Raji (cell line): ENCODE data around the gene SH2D2A.

Source experiments
- POLR2A ChIP-seq: IDR thresholded peaks from 2 replicates; pipeline ENCODE4 v1.6.1; 2011; ENCODE audit warnings: low read depth, low read length, control low read depth; ENCODE audit not compliant: insufficient read depth

SH2D2A gene

DNA sequence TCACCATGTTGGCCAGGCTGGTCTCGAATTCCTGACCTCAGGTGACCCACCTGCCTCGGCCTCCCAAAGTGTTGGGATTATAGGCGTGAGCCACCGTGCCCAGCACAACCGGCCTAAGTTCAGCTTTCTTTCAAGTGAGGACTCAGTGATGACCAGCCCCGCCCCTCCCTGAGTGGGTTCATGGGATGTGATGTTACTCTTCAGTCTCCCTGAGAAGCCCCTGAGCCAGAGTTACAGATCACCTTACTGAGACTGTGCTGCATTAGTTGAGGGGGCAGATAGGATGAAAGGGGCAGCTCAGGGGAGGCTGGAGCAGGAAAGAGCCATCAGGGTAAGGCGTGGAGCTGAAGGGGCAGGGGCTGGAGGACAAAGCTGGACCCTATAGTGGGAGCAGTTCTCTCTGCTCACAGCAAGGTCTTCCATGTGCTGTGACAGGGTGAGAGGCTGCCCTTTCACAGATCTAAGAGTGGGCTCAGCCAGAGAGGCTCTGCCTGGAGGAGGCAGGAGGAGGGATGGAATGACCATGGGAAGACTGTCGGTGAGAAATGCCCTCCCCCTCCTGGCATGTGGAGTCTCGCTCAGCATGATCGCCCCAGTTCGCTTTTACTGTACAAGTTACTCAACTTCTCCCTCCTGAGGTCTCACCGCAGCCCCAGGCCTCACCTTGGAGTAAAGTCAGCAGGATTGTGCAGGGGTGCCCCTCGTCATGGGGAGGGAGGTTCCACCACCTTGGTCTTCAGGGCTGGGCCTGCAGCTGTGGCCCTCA, 13.4 kb downstream of the SH2D2A start:
- TF ChIP-seq POLR2A: no peak

DNA sequence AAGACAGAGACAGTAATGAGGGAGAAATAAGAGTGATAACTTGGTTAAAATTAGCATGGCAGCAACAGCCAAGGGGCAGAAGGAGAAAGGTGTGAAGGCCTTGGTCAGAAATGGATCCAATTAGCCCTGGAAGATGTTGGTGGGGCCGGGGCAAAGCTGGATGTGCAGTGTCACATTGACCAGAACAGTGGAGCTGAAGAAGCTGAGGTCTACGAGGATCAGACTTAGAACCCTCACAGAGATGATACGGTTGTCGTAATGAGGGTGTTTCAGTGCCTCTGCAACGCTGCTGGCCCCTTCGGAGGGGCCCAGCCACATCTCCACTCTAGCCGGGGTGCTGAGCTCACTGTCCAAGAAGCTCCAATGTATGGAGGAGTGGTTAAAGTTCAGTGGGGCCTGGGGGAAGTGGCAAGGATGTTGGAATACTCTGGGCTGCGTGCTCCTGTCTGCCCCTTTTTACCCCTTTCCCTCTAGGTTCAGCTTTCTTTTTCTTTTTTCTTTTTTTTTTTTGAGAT, 14.2 kb downstream of the SH2D2A start:
- TF ChIP-seq POLR2A: no peak

DNA sequence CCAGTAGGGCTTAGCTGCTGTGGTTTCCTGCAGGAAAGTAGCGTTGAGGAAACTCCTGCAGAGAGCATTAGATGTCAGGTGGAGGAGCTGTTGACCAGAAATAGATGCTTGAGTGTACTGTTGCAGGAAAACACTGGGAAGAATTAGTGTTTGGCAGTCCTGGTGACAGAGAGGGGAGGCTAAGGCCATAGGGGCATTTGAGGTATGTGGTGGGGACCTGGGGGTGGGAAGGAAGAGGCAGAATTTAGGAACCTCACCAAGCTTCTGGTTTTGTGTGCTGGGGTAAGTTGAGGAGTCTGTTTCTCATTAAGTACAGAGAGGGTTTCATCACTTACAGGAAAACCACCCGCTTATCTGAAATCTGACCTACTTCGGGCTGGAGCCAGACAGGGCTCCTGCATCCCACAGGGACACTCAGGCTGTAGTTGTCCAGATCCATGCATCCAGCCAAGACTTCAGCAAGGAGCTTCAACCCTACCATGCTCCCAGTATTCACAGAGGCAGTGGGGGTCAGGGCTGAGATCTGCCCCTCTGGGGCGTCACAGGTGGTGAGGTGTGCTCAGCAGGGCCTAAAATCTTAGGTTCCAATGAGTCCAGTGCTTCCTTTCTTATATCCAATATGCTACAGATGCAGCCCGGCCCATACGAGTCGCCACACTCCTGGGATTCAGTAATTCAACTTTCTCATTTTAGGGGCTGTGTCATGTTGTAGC, 15.1 kb downstream of the SH2D2A start:
- TF ChIP-seq POLR2A: no peak

DNA sequence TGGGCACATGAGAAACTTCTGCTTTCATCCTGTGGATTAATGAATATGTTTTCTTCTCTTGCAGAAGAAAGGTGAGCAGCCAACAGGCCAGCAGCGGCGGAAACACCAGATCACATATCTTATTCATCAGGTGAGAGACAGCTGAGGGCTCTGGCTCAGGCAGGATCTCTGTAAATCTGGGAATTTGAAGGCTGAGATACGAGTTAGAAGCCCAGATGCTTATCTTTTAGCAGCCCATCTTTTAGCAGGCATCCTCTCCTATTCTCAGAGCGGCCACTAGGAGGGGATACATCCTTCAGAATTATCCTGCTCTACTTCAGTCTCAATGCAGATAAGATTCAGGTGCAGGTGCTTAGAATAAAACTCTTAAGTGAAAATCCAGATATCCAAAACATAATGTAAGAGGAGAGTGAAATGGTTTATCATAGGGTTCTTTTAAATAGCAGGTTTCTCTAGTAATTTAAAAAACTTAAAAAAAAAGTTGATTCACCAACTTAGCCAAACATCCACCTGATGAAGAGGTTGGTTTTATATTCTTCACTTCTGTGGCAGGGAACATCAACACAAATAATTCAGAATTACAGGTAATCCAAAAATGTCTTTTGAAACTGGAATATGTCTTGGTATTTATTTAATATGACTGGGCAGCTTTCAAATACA, 19.3 kb downstream of the SH2D2A start:
- TF ChIP-seq POLR2A: no peak

DNA sequence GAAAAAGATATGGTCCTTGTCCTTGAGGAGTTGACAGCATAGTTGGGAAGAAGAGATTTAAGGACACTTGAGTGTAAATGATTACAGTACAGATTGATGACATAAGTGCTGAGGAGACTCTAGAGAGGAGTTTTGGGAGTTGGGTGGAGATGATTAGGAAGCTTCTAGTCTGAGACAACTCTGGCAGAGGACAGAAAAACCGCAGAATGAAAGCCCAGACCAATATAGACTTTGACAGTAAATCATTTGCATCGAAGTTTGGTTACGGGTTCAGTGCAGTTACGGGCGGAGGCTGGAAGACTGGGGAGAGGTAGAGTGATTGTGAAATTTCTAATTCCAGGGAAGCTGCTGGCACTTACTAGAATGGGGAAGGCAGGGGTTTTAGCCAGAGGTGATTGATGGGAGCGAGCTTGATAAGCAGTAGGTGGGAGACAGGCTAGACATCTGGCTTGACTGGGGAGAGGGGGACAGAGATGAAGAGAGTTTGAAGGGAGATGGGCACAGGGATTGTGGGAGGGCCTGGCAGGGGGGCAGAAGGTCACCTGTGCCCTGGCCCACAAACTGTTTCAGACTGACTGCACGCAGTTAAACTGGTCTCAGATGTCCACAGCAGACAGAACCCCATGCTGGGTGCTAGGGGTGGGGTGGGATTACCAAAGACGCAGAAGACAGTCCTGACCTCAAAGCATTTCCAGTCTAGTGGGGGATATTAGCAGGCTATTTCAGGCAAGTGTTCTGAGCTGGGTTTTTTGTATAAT, 20.1 kb downstream of the SH2D2A start:
- no peak for TF ChIP-seq POLR2A

DNA sequence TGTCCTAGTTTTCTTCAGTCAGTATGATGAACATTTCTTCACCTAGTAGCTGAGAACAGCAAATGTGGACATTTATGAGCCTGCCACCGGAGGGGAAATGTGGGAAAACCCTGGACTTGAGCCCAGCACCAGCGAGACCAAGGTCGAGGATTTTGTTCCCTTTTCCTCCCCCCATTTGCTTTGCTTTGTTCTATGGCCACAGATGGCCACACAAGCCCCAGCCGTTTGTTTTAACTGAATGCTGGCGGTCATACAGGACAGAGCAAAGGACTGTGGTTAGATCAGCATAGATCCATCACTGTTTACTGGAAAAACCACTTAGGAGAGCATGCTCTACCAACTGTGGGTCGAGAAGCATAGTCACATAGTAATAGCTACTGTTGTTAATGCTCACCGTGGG, 20.9 kb downstream of the SH2D2A start:
- no peak for TF ChIP-seq POLR2A

DNA sequence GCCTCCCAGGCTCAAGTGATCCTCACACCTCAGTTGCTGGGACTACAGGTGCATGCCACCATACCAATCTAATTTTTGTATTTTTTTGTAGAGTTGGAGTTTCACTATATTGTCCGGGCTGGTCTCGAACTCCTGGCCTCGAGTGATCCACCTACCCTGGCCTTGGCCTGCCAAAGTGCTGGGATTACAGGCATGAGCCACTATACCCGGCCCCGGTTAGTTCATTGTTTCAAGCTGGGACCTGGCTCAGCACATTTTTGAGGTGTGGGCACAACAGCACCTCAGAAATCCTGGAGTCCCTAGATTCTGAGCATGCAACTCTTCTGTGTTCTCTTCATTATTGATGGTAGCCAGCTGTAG, 21.3 kb downstream of the SH2D2A start:
- no peak for TF ChIP-seq POLR2A

DNA sequence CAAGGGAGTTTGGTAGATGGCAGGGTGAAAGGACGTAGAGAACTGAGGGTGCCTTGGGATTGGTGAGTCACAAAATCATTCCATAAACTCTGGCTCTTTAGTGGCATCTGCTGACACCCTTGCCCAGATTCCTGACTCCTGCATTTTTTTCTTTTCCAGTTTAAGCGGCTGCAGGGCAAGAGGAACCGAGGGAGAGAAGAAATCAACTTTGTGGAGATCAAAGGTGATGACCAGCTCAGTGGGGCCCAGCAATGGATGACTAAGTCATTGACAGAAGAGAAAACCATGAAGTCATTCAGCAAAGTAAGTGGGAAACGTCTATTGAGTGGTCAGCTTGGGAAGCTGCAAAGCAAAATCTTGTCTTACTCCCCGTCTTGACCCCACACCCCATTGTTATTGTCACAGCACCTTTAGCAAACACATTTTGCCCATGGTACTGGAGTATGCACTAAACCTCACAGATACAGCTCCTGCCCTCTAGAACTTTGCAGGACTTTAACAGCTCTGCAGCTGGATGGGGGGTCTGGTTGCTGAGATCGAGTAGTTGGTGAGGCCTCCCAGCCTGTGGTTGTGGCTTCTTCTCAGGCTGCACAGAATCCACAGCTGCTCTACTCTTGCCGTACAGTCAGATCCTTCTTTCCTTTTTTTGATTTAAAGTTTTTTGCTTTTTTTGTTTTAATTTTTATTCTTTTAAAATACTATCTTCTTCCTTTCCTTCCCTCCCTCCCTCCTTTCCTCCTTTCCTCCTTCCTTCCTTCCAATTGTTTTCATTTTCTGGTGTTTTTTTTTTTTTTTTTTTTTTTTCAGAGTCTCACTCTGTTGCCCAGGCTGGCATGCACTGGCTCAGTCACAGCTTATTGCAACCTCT, 21.9 kb downstream of the SH2D2A start:
- no peak for TF ChIP-seq POLR2A

DNA sequence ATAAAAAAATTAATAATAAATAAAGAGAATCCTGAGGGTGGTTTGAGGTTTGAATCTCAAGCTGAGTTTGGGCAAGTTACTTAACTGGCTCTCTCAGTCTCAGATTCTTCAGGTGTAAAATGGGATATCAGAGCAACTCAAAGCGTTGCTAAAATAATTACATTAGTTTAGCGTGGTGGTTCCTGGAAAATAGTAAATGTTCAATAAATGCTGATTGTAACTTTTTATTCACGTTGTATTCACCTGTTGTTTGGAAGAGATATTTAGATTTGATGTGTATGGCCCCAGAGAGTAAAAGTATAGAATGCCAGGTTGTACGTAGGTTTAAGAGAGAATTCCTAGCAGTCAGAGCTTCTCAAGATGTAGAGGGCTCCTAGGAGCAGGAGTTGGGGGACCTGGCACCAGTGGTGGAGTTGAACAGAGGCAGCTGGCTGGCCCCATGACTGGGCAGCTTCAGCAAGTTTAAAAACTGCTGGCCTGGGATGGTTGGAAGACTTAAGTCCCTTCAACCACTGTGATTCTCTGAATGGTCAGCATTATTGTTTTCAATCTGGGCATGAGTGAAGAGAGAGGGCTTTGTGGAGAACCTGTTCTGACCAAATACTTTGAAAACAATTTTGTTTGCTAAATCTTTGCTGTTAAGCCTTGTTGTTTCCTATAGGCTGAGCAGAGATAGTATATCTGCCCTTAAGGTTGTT, 26.9 kb downstream of the SH2D2A start:
- no peak for TF ChIP-seq POLR2A

DNA sequence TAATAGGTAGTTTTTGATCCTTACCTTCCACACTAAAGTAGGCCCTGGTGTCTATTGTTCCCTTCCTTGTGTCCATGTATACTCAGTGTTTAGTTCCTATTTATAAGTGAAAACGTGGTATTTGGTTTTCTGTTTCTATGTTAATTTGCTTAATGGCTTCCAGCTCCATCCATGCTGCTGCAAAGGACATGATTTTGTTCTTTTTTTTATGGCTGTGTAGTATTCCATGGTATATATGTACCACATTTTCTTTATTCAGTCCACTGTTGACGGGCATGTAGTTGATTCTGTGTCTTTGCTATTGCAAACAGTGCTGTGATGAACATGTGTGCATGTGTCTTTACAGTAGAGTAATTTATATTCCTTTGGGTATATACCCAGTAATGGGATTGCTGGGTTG, 28.5 kb downstream of the SH2D2A start:
- TF ChIP-seq POLR2A: no peak

DNA sequence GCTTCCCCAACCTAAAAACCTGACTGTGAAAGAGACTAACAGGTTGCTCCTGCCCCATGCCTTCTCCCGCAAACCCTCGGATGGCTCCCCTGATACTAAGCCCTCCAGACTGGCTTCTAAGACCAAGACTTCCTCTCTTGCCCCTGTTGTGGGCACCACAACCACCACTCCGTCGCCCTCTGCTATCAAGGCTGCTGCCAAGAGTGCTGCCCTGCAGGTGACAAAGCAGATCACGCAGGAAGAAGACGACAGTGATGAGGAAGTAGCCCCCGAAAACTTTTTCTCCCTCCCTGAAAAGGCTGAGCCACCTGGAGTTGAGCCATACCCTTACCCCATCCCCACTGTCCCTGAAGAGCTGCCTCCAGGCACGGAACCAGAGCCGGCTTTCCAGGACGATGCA, 30.0 kb downstream of the SH2D2A start:
- no peak for TF ChIP-seq POLR2A

DNA sequence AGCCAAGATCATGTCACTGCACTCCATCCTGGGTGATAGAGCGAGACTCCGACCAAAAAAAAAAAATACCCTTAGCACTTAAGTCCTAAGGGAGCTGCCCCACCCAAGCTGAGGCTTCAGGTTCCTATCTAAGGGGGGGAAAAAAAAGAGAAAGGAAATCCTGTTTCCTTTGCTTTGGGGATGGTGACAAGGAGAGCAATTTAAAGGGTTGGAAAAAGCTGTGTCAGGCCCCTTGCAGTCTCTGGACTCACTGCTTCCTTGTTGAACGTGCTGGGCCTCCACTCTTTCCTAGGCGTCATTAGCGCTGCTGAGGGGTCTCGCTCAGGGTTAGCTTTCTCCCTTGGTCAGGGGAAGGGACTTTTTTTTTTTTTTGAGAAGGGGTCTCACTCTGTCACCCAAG, 31.2 kb downstream of the SH2D2A start:
- TF ChIP-seq POLR2A: no peak

DNA sequence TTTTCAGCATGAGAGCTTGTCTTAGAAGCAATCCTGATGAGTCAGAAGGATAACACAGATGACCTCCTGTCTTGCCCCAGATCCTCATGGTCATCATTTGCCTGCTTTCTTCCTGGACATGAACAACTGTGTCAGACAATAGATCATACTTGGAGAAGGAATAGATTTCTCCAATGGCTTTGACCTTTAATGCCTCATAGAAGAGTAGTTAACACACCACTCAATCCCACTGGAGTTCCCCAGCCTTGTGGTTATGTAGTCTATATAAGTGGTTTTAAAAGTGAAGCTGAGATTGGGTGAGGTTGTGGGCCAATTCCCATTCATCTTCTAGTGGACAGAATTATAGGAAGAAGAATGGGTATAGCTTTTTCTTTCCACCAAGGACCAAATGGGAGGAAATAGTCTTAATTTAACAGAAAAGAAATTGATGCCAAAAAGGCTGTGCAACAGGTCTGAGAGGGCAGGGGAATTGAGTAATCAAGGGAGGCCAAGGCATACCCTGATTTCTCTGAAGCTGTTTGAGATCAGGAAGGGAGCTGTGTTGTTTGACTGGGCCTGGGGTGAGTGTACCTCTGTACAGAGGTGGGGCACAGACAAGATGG, 35.0 kb downstream of the SH2D2A start:
- TF ChIP-seq POLR2A: no peak

DNA sequence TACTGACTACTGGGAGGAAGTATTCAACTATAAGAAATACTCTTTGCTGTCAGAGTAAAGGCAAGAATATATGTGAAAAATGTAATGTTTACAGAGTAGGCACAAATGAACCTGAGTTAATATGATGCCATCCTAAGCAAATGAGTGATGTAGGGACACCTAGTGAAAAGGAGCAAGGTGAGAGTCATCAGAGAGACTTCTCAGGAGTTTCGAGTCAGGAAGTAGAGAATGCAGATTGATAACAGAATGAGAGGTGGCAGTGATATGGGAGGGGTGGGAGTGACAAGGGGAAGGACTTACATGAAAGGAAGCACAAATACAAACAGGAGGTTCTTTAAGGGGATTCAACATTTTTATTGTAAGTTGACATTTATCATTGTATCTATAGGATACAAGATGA, 39.1 kb downstream of the SH2D2A start:
- no peak for TF ChIP-seq POLR2A

DNA sequence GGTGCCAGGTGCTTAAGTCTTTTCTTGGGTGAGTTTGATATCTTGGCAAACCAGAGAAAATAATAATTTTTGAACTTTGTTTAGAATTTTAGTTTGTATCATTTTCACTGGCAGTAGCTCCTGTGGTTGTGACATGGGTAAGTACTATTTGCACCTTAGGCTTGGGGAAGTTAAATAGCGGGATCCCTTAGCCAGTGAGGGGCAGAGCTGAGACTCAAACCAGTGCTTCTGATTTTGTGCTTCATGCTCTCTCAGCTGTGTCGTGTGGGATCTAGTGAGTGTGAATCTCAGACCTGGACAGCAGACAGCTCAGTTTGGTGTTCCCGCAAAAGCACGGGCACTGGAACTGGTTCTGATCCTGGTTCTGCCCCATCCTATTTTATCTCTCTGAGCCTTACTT, 39.7 kb downstream of the SH2D2A start:
- no peak for TF ChIP-seq POLR2A
